A673 (cell line): ENCODE results near the gene ERAP2. TPM values are rescaled to one million over a fixed set of nuclear protein-coding genes. Genes with fewer than 3 reads are reported as not detected.

Source experiments
- BruUV-seq: library from RNA; stranded (reverse); fragments of 400-500 nt; replicated peaks from 2 replicates; lab custom pipeline; 2021; lab: Mats Ljungman, UMichigan
- CTCF ChIA-PET: fragments of 300-600 bp; sonication (Branson Sonifier 250); formaldehyde crosslinking; loops from one replicate; lab custom pipeline; 2022; ENCODE audit warnings: antibody characterized with exemption; lab: Charles Lee
- POLR2A ChIA-PET: fragments of 300-600 bp; sonication (Branson Sonifier 250); formaldehyde crosslinking; loops from one replicate; lab custom pipeline; 2022; ENCODE audit warnings: antibody characterized with exemption; ENCODE audit not compliant: low non-redundant PET; lab: Charles Lee
- DNase-seq: peaks from one replicate; pipeline ENCODE4 v3.0.0-alpha.2; 2015; ENCODE audit warnings: low spot score
- H3K27ac ChIP-seq: fragments of 200-600 bp; sonication (generic); 2 replicates; pipeline ENCODE4 v1.5.1; 2016; ENCODE audit warnings: mixed run types, low read depth, mild to moderate bottlenecking, mixed read lengths, antibody characterized with exemption, low read length; ENCODE audit not compliant: poor library complexity, severe bottlenecking
- H3K27me3 ChIP-seq: fragments of 200-600 bp; sonication (generic); replicated peaks from 2 replicates; pipeline ENCODE4 v1.6.1; 2017; ENCODE audit warnings: mixed run types, low read depth, mild to moderate bottlenecking, mixed read lengths, antibody characterized with exemption, low read length; ENCODE audit not compliant: insufficient read depth, poor library complexity
- H3K36me3 ChIP-seq: fragments of 200-600 bp; sonication (generic); 2 replicates; pipeline ENCODE4 v1.6.1; 2016; ENCODE audit warnings: mixed run types, mild to moderate bottlenecking, mixed read lengths, antibody characterized with exemption, low read length; ENCODE audit not compliant: insufficient read depth, poor library complexity, severe bottlenecking
- H3K4me1 ChIP-seq: fragments of 200-600 bp; sonication (generic); 2 replicates; pipeline ENCODE4 v1.6.1; 2017; ENCODE audit warnings: mixed run types, mild to moderate bottlenecking, mixed read lengths, antibody characterized with exemption, low read length; ENCODE audit not compliant: insufficient read depth, poor library complexity, severe bottlenecking
- H3K4me3 ChIP-seq: fragments of 200-600 bp; sonication (generic); 2 replicates; pipeline ENCODE4 v1.5.1; 2016; ENCODE audit warnings: low read depth, mixed run types, mild to moderate bottlenecking, mixed read lengths, low read length; ENCODE audit not compliant: poor library complexity, severe bottlenecking
- H3K9me3 ChIP-seq: fragments of 200-600 bp; sonication (generic); 2 replicates; pipeline ENCODE4 v1.6.1; 2016; ENCODE audit warnings: mixed run types, low read depth, mild to moderate bottlenecking, mixed read lengths, antibody characterized with exemption, low read length; ENCODE audit not compliant: poor library complexity, severe bottlenecking
- EZH2 ChIP-seq: fragments of 200-600 bp; sonication (generic); IDR thresholded peaks from 2 replicates; pipeline ENCODE4 v1.6.1; 2017; ENCODE audit warnings: borderline replicate concordance, low read depth, mild to moderate bottlenecking, mixed read lengths, antibody characterized with exemption, low read length; ENCODE audit not compliant: poor library complexity, severe bottlenecking
- intact Hi-C: fragments of 100-400 bp; cut with micrococcal nuclease; formaldehyde crosslinking; loops from one replicate; pipeline ENCODE4 v1.10.0; 2022; ENCODE audit not compliant: unreplicated experiment
- total RNA-seq: library from RNA; stranded (reverse); gene quantifications from 2 replicates; pipeline ENCODE4 v1.2.3, GENCODE V29; 2021
- TF ChIP-seq, protein P1 (sequence below): fragments of 300-800, 200-600 bp; sonication (generic); conservative IDR thresholded peaks from 2 replicates; pipeline ENCODE4 v1.5.1; 2017; ENCODE audit warnings: low read depth, mild to moderate bottlenecking, antibody characterized with exemption, low read length, moderate library complexity, mixed read lengths

Gene ERAP2
- total RNA-seq, 1 experiment from 2014 or later, result 2.6 TPM

GRCh38 chr5:96884995-96885394 lies 8.7 kb downstream of the ERAP2 start:
- Histone ChIP-seq H3K4me3 (no peak overlapping the region), H3K27me3 (no peaks in the 10 kb centered on the region), H3K4me1 (peaks cover 10% of the 10 kb centered on the region), H3K36me3 (no peaks in the 10 kb centered on the region), H3K27ac (no peak overlapping the region), H3K9me3 (no peaks in the 10 kb centered on the region)
- no peak for TF ChIP-seq EZH2
- TF ChIP-seq, protein P1, sequence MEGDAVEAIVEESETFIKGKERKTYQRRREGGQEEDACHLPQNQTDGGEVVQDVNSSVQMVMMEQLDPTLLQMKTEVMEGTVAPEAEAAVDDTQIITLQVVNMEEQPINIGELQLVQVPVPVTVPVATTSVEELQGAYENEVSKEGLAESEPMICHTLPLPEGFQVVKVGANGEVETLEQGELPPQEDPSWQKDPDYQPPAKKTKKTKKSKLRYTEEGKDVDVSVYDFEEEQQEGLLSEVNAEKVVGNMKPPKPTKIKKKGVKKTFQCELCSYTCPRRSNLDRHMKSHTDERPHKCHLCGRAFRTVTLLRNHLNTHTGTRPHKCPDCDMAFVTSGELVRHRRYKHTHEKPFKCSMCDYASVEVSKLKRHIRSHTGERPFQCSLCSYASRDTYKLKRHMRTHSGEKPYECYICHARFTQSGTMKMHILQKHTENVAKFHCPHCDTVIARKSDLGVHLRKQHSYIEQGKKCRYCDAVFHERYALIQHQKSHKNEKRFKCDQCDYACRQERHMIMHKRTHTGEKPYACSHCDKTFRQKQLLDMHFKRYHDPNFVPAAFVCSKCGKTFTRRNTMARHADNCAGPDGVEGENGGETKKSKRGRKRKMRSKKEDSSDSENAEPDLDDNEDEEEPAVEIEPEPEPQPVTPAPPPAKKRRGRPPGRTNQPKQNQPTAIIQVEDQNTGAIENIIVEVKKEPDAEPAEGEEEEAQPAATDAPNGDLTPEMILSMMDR, result no peak
- ChIA-PET POLR2A (no interaction called here), CTCF (no interaction called here)
- DNase-seq, result no peak
- no TSS peak for BruUV-seq
- intact Hi-C loops, result no loop called here

GRCh38 chr5:96885518-96886338 lies 9.4 kb downstream of the ERAP2 start:
- H3K9me3 ChIP-seq, result no peaks in the 10 kb centered on the region
- no peak for DNase-seq
- POLR2A ChIA-PET, result no interaction called here
- H3K27ac ChIP-seq, result no peak overlapping the region
- intact Hi-C loops, result no loop called here
- H3K36me3 ChIP-seq, result no peaks in the 10 kb centered on the region
- TF ChIP-seq, protein P1, result no peak
- TF ChIP-seq EZH2, result no peak
- H3K27me3 ChIP-seq, result no peaks in the 10 kb centered on the region
- peaks cover 10% of the 10 kb centered on the region for H3K4me1 ChIP-seq
- no peak overlapping the region for H3K4me3 ChIP-seq
- CTCF ChIA-PET, result no interaction called here
- no TSS peak for BruUV-seq

GRCh38 chr5:96893342-96893741 lies 17.0 kb downstream of the ERAP2 start:
- ChIA-PET POLR2A (interaction anchor here (0.9 kb wide), 1 partner anchor 250 kb away, joined by 5 read pairs; no protein-coding TSS in a partner anchor), CTCF (interaction anchor here (0.6 kb wide), 1 partner anchor 65 kb away, joined by 8 read pairs; no protein-coding TSS in a partner anchor)
- H3K27ac ChIP-seq, result no peak overlapping the region
- BruUV-seq, result no TSS peak
- no peaks in the 10 kb centered on the region for H3K9me3 ChIP-seq
- H3K27me3 ChIP-seq, result no peaks in the 10 kb centered on the region
- DNase-seq, result peak; percentile 55
- H3K4me1 ChIP-seq, result no peaks in the 10 kb centered on the region
- H3K4me3 ChIP-seq, result no peak overlapping the region
- no peaks in the 10 kb centered on the region for H3K36me3 ChIP-seq
- TF ChIP-seq, protein P1, result no peak
- TF ChIP-seq EZH2, result no peak
- intact Hi-C loops, result no loop called here
